Frontal cortex (tissue), 4 donors: ENCODE data around the gene TH. TPM values are rescaled to one million over a fixed set of nuclear protein-coding genes. Genes with fewer than 3 reads are reported as not detected.
"Not testable (repeated sequence)": the region's sequence is repeated elsewhere in the genome, so short reads cannot be mapped to it uniquely, and the experiment has no call there.

ENCODE experiments used
- DNase-seq, 2 donors: peaks; one replicate each; pipeline ENCODE4 v3.0.0; 2012; ENCODE audit warnings: low spot score in 2 of 2
- FAIRE-seq: peaks from 2 replicates; lab custom pipeline; 2012; peaks lifted over from hg19 to GRCh38; lab: Jason Lieb, UNC
- total RNA-seq: library from RNA; depleted of rRNA; stranded (reverse); fragments of >200 nt; gene quantifications from one replicate; pipeline ENCODE4 v1.2.3, GENCODE V29; 2014
- donor health status: control.
- donor health status: control.
- donor health status: control.

The TH gene
- total RNA-seq, 1 donor from 2014 or later = 0.82 TPM

GRCh38 chr11:2197771-2198520 lies 26.3 kb upstream of the TH start:
- FAIRE-seq = no peak
- no peak for DNase-seq

DNA sequence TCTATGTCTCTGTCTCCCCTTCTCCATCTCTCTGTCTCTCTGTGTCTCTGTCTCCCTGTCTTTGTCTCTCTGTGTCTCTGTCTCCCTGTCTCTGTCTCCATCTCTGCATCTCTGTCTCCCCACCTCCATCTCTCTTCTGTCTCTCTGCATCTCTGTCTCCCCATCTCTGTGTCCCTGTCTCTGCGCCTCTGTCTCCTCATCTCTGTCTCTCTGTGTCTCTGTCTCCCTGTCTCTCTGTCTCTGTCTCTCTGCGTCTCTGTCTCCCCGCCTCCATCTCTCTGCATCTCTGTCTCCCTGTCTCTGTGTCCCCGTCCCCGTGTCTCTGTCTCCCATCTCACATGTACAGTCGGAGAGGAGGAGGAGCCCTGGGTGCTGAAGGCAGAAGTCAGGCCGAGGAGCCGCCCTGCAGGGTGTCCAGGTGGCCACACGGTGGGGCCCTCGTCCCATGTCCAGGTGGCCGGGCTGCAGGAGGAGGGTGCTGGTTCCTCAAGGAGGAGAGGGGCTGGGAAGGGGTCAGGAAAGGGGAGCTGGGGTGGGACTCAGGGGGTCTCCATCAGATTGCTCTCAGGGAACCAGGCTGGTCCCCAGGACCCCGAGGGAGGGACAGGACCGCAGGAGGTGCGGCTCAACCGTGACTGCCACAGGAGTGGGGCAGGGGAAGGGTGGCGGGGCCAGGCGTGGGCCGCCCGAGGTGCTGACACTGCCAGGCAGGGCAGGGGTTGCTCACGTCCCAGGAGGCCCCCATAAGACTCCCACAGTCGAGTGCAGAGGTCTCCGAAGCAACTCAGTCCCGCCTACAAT lies 25.6 kb upstream of the TH start:
- FAIRE-seq (no peak), DNase-seq (peak; percentile 54 to 81)

GRCh38 chr11:2195756-2196088 lies 24.1 kb upstream of the TH start:
- FAIRE-seq = no peak
- DNase-seq = no peak

DNA sequence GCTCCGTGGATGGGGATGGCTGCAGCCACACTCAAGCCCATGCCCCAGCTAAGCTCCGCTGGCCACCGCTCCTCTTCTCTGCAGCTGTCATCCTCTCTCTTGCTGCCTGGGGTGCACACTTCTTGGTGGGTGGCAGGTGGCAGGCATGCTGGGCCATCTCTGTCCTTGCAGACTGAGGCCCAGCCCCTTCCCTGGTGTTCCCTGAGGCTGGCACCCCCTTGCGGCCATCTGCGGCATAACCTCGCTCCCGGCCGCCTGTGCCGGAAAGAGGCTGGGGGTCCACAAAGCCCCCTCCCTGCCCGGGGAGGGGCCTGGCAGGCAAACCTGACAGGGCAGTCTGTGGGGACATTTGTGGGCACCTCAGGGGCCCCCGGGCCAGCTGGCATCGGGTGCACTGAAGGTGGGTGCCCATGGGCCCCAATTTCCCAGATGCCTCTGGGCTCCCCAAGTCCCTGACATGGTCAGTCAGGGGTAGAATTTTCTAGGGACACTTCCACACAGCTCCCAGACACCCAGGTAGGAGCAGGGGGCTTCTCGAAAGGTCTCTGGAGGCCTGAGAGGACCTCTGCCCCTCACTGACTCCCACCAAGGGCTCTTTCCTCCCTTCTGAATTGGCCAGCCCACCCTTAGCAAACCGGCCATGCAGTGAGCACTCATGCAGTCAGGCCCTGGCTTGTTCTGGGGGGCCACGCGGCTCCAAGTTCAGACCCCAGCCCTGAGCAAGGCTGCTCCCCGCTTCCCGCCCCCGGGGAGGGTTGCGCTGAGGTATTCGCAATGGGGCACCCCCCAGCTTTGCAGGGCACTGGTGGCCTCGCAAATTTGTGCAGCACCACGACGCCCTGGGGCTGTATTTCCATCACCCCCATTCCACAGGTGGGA lies 23.5 kb upstream of the TH start:
- DNase-seq (no peak), FAIRE-seq (no peak)

DNA sequence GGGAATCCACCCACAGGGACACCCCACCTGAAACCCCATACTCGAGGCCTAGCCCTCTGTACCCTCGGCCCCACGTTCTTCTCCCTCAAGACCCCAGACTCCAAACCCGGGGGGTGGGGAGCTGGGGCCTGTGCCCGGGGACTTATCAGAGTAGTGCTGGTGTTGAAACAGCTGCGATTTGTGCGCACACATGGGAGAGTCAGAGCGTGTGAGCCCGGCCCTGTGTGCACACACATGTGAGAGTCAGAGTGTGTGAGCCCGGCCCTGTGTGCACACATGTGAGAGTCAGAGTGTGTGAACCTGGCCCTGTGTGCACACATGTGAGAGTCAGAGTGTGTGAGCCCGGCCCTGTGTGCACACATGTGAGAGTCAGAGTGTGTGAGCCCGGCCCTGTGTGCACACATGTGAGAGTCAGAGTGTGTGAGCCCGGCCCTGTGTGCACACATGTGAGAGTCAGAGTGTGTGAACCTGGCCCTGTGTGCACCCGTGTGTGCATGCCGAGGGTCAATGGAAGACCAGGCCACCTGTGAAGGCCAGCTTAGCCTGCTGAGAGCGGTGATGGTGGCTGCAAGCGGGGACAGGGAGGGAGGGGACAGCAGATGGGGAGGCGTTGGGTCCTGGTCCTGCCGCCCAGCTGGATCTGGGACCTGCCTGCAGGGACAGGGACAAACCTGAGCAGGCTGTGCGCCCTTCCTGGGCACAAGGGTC lies 22.4 kb upstream of the TH start:
- FAIRE-seq = not testable (repeated sequence)

GRCh38 chr11:2193099-2193887 lies 21.7 kb upstream of the TH start:
- DNase-seq (no peak), FAIRE-seq (no peak)

More for the DNA sequence above, 22.4 kb upstream of the TH start:
- DNase-seq = not testable (repeated sequence)

DNA sequence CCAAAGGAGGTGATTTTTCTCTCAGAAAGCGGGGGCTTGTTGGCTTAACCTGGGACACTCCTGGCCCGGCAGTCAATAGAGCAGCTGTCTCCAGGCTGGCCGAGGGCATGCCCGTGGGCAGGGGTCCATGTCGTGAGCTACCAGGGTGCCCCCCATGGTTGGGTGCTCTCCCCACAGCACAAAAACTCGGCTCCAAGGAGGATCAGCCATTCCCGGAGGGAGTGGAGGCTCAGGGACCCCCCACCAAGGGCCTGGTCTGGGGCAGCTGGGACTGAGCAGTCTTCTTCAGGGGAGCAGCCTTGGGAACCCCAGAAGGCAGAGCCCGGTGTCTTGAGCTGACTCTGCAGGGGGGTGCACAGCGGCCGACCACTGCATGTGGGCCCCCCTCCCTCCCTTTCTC lies 20.8 kb upstream of the TH start:
- FAIRE-seq (no peak), DNase-seq (no peak)

DNA sequence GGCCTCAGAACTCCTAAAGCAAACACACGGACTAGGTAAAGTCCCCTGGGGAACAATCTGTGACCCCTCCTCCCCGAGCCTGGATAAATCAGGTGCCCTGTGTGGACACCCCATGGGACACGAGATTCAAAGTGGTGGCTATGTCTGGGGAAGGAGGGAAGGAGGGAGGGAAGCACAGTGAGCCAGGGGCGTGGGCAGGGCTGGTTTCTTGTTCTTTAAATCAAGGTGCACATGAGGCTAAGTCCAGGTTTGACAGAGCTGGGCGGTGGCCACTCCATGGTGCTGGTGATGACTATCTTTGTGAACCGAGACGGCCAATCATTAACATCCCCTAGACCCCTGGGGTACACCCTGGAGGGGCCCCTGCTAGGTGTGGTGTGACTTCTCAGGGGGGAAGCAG lies 20.3 kb upstream of the TH start:
- DNase-seq = no peak
- no peak for FAIRE-seq

DNA sequence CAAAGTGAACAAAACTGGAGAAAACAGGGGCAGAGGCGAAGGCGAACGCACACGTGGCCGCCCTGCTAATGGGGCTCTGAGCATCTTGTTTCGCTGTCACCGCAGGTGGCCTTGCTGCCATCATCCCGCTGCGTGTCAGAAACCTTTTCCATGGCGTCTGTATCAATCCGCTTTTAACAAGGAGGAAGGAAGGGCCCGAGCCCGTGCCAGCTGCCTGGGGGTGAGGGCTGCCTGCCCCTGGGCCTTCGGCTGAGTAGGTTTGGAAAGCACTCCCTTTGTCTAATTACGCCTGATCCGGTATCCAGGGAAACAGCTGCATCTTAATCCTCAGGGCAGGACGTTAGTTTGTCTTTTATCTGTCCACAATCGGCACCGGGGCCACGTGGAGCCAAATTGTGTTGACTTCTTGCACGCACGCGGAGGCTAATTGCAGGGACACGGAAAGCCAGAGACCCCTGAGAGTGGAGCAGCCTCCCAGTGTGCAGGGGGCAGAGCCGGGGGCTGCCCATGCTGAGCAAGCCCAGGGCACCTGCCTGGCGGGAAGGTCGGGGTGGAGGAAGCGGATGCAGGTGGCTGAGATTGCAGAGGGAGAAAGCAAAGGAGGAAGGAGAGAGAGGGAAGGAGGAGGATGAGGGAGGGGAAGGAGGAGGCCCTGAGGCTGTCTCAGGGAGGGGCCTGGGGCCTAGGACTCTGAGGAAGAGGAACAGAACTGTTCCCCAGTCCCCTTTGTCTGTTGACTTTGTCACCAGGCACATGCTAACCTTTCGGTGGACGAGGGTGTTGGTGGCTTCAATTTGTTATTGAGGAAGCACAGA lies 19.2 kb upstream of the TH start:
- DNase-seq (no peak), FAIRE-seq (no peak)

- no peak for DNase-seq
- no peak for FAIRE-seq
These were observed 18.5 kb upstream of the TH start for GRCh38 chr11:2189938-2190656.

GRCh38 chr11:2188745-2189144 lies 17.1 kb upstream of the TH start:
- FAIRE-seq = no peak
- DNase-seq = no peak

DNA sequence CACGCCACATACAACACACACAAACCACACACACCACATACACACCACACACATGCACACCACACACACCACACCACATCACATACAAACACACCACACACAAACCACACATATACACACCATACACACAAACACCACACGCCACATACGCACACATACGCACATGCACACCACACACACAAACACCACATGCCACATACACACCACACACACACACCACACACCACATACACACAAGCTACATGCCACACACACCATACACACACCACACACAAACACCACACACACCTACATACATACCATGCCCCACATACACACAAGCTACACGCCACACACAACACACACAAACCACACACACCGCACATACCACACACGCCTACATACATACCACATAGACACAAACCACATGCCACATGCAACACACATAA lies 15.7 kb upstream of the TH start:
- DNase-seq (no peak), FAIRE-seq (no peak)

- FAIRE-seq (no peak), DNase-seq (peak in 1 of 2 donors; percentile 54)
These were observed 15.2 kb upstream of the TH start for GRCh38 chr11:2186669-2187279.

GRCh38 chr11:2185324-2186085 lies 13.9 kb upstream of the TH start:
- FAIRE-seq (no peak), DNase-seq (peak in 1 of 2 donors; percentile 68)

DNA sequence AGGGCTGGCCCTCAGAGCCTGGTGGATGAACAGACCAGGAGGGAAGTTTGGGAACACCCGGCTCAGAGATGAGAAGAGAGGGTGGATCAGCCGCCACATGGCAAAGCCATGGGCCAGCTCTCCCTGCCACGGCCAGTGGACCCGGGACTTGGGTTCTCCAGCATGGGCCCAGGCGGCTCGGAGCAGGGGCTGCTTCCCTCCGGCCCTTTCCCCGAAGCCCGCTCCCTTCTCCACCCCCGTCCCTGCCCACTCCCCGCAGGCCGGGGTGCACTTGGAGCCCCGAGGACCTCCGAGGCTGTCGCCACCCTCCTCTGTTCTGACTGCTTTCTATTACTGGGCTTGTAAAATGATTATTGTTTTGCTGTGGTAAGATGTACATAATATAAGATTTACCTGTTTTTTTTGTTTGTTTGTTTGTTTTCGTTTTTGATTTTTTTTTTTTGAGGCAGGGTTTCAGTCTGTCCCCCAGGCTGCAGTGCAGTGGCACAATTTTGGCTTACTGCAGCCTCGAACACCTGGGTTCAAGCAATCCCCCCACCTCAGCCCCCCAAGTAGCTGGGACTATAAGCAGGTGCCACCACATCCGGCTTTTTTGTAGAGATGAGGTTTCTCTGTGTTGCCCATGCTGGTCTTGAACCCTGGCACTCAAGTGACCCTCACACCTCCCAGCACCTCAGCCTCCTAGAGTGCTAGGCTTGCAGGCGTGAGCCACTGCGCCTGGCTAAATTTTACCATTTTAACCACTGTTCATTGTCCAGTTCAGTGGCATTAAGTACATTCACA lies 11.3 kb upstream of the TH start:
- DNase-seq (no peak), FAIRE-seq (no peak)

DNA sequence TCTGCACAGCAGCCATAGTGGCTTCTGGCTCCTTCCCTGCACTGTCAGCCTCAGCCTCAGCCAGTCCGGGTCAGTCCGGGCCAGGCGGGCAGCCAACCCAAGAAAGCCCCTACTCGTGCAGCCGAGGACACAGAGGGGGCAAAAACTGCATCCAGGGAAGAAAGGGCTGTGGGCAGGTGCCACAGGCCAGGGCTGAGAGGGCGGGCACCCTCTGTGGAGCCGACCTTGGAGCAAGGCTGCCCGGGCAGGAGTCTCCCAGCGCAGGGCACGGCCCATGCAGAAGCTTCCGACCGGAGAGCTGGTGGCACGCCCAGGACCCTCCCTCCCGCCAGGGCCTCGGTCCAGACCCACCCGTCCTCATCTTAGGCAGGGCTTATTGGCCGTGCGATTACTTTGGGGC lies 10.5 kb upstream of the TH start:
- no peak for DNase-seq
- no peak for FAIRE-seq
